CD14-positive monocyte (primary cell): ENCODE measurements around the gene PNKD. TPM values are rescaled to one million over a fixed set of nuclear protein-coding genes. Genes with fewer than 3 reads are reported as not detected.

ENCODE experiments used
- DNase-seq, 3 donors: peaks; one replicate each; pipeline ENCODE4 v3.0.0-alpha.2; 2011 to 2022
- H2AFZ ChIP-seq: 2 replicates; pipeline ENCODE4 v1.6.0; 2012; ENCODE audit warnings: mild to moderate bottlenecking, low read depth, low read length, inconsistent platforms; ENCODE audit not compliant: insufficient read depth, poor library complexity, severe bottlenecking
- H3K27ac ChIP-seq, 2 donors: 1 replicate in 1 of 2; 2 replicates in 1 of 2; pipeline ENCODE4 v1.5.1; 2012 to 2013; ENCODE audit warnings: low read length in 2 of 2, control low read depth in 1 of 2, inconsistent platforms in 1 of 2, low read depth in 1 of 2, mild to moderate bottlenecking in 1 of 2
- H3K27me3 ChIP-seq, 2 donors: one replicate each; pipeline versions ENCODE4 v1.6.0 to v1.6.1; 2011 to 2013; ENCODE audit warnings: low read length in 2 of 2; ENCODE audit not compliant: control insufficient read depth in 2 of 2, insufficient read depth in 2 of 2
- H3K36me3 ChIP-seq, 2 donors: replicated peaks in 1 of 2; 1 replicate in 1 of 2; 2 replicates in 1 of 2; pipeline versions ENCODE4 v1.5.1 to v1.6.1; 2012 to 2013; ENCODE audit warnings: low read length in 2 of 2, control low read depth in 1 of 2, inconsistent platforms in 1 of 2, mild to moderate bottlenecking in 1 of 2; ENCODE audit not compliant: insufficient read depth in 2 of 2, control insufficient read depth in 1 of 2
- H3K4me1 ChIP-seq, 2 donors: 1 replicate in 1 of 2; 2 replicates in 1 of 2; pipeline versions ENCODE4 v1.5.1 to v1.6.1; 2012 to 2013; ENCODE audit warnings: low read length in 2 of 2, control low read depth in 1 of 2, inconsistent platforms in 1 of 2, mild to moderate bottlenecking in 1 of 2, moderate library complexity in 1 of 2; ENCODE audit not compliant: insufficient read depth in 2 of 2, control insufficient read depth in 1 of 2
- H3K4me2 ChIP-seq: replicated peaks from 2 replicates; pipeline ENCODE3; 2012; ENCODE audit warnings: low read length, moderate library complexity, mild to moderate bottlenecking; ENCODE audit not compliant: poor library complexity, severe bottlenecking; ENCODE audit errors: extremely low read depth
- H3K4me3 ChIP-seq, 3 experiments: fragments of 200-600 bp in 1 of 3; sonication (generic) in 1 of 3; replicated peaks in 1 of 3; 1 replicate in 2 of 3; 2 replicates in 1 of 3; pipeline ENCODE4 v1.5.1; 2011 to 2013; ENCODE audit warnings: low read length in 3 of 3, mild to moderate bottlenecking in 3 of 3, control low read depth in 2 of 3, low read depth in 2 of 3, inconsistent platforms in 1 of 3, moderate library complexity in 1 of 3
- H3K79me2 ChIP-seq: 2 replicates; pipeline ENCODE4 v1.6.0; 2012; ENCODE audit warnings: mild to moderate bottlenecking, control low read depth, inconsistent platforms, low read length, moderate library complexity; ENCODE audit not compliant: insufficient read depth
- H3K9ac ChIP-seq: 2 replicates; pipeline ENCODE4 v1.6.0; 2017; ENCODE audit warnings: low read length, mild to moderate bottlenecking; ENCODE audit not compliant: insufficient read depth, poor library complexity, severe bottlenecking
- H3K9me3 ChIP-seq, 2 donors: replicated peaks in 1 of 2; 1 replicate in 1 of 2; 2 replicates in 1 of 2; pipeline versions ENCODE4 v1.5.1 to v1.6.1; 2012 to 2013; ENCODE audit warnings: low read length in 2 of 2, control low read depth in 1 of 2; ENCODE audit not compliant: control insufficient read depth in 1 of 2, insufficient read depth in 1 of 2
- H4K20me1 ChIP-seq: 2 replicates; pipeline ENCODE4 v1.6.0; 2012; ENCODE audit warnings: mild to moderate bottlenecking, low read length, control low read depth, moderate library complexity; ENCODE audit not compliant: insufficient read depth
- H3K27ac Mint-ChIP-seq, 7 donors: one replicate each; pipeline ENCODE4 v1.8.0; 2020; ENCODE audit warnings: mild to moderate bottlenecking in 7 of 7, mixed read lengths in 7 of 7, moderate library complexity in 6 of 7, inconsistent platforms in 2 of 7
- H3K27me3 Mint-ChIP-seq, 3 donors: one replicate each; pipeline ENCODE4 v1.8.0; 2021 to 2022; ENCODE audit warnings: low read depth in 3 of 3, mild to moderate bottlenecking in 3 of 3, mixed read lengths in 3 of 3, moderate library complexity in 3 of 3, inconsistent platforms in 1 of 3
- H3K36me3 Mint-ChIP-seq, 2 donors: one replicate each; pipeline ENCODE4 v1.8.0; 2020; ENCODE audit warnings: mixed read lengths in 2 of 2, inconsistent platforms in 1 of 2, mild to moderate bottlenecking in 1 of 2
- H3K4me1 Mint-ChIP-seq: one replicate; pipeline ENCODE4 v1.8.0; 2020; ENCODE audit warnings: mild to moderate bottlenecking, mixed read lengths
- H3K4me3 Mint-ChIP-seq, 2 donors: one replicate each; pipeline ENCODE4 v1.8.0; 2020; ENCODE audit warnings: mild to moderate bottlenecking in 2 of 2, mixed read lengths in 2 of 2, moderate library complexity in 1 of 2
- H3K9me3 Mint-ChIP-seq, 7 donors: one replicate each; pipeline ENCODE4 v1.8.0; 2020 to 2022; ENCODE audit warnings: mixed read lengths in 7 of 7, mild to moderate bottlenecking in 6 of 7, moderate library complexity in 6 of 7, inconsistent platforms in 2 of 7
- CTCF ChIP-seq: fragments of 200-600 bp; IDR thresholded peaks from one replicate; pipeline ENCODE4 v1.8.0; 2022; ENCODE audit warnings: antibody characterized with exemption, mild to moderate bottlenecking
- WGBS: methylation state at CpG from one replicate; pipeline ENCODE4 v1.1.5; 2013; ENCODE audit warnings: missing lambda C conversion rate; ENCODE audit not compliant: insufficient coverage; 5-methylcytosine and 5-hydroxymethylcytosine counted together
- intact Hi-C, 2 donors: fragments of 100-400 bp; cut with micrococcal nuclease; formaldehyde crosslinking; loops; one replicate each; pipeline versions ENCODE4 v1.15.0 to v1.15.1; 2023
- polyA plus RNA-seq, 3 donors: library from polyadenylated mRNA; depleted of rRNA in 1 of 3; unstranded in 2 of 3; stranded (reverse) in 1 of 3; fragments of 300-500 nt in 2 of 3; fragments of >200 nt in 1 of 3; fragmentation: Illumina TruSeq in 2 of 3; gene quantifications; 1 replicate in 2 of 3; 2 replicates in 1 of 3; pipeline ENCODE4 v1.2.3, GENCODE V29; 2012 to 2021

PNKD gene
- polyA plus RNA-seq, 3 donors: 79.8 to 92.0 (median 88.2) TPM

GRCh38 chr2:218300141-218300540 lies 29.8 kb downstream of the PNKD start:
- H3K27ac Mint-ChIP-seq: peak overlapping the region in 1 of 7 donors; percentile 19
- intact Hi-C loops: loop anchor here (2.0 kb wide), 2 partner anchors 57 to 59 kb away; partner anchors contain the start of gene CATIP (in 1 of the 2)
- H3K4me2 ChIP-seq: no peak overlapping the region
- H3K79me2 ChIP-seq: no peaks in the 10 kb centered on the region
- no peaks in the 10 kb centered on the region for H3K9me3 ChIP-seq
- no peak overlapping the region for H2AFZ ChIP-seq
- no peak overlapping the region for H3K9ac ChIP-seq
- H3K4me3 ChIP-seq: no peak overlapping the region
- no peaks in the 10 kb centered on the region for H3K36me3 Mint-ChIP-seq
- no peak for DNase-seq
- H3K27me3 Mint-ChIP-seq: peaks cover 0 to 4% (median 2%) of the 10 kb centered on the region in 3 donors
- H3K27me3 ChIP-seq: no peaks in the 10 kb centered on the region
- TF ChIP-seq CTCF: no peak
- H3K4me1 ChIP-seq: peaks cover 2 to 8% of the 10 kb centered on the region in 2 donors
- no peaks in the 10 kb centered on the region for H3K9me3 Mint-ChIP-seq
- no peaks in the 10 kb centered on the region for H3K36me3 ChIP-seq
- no peak overlapping the region for H3K4me3 Mint-ChIP-seq
- WGBS: 94% methylated on average over 2 of the region's 4 CpGs
- no peak overlapping the region for H3K27ac ChIP-seq
- H3K4me1 Mint-ChIP-seq: peaks cover 10% of the 10 kb centered on the region
- no peaks in the 10 kb centered on the region for H4K20me1 ChIP-seq

GRCh38 chr2:218301176-218301819 lies 31.0 kb downstream of the PNKD start:
- Histone ChIP-seq H3K27ac (no peak overlapping the region), H3K4me1 (peaks cover 2 to 8% of the 10 kb centered on the region in 2 donors), H3K4me3 (no peak overlapping the region), H3K4me2 (no peak overlapping the region), H3K9me3 (no peaks in the 10 kb centered on the region), H2AFZ (no peak overlapping the region), H3K79me2 (no peaks in the 10 kb centered on the region), H3K36me3 (no peaks in the 10 kb centered on the region), H3K27me3 (no peaks in the 10 kb centered on the region), H4K20me1 (no peaks in the 10 kb centered on the region), H3K9ac (no peak overlapping the region)
- TF ChIP-seq CTCF: peak; percentile 92
- H3K27ac Mint-ChIP-seq: peak overlapping the region in 5 of 7 donors; percentile 42 to 82 (median 66)
- peaks cover 0 to 4% (median 0%) of the 10 kb centered on the region in 3 donors for H3K27me3 Mint-ChIP-seq
- DNase-seq: peak; percentile 79 to 93 (median 84)
- intact Hi-C loops: loop anchor here (2.0 kb wide), 2 partner anchors 56 to 58 kb away; partner anchors contain the start of gene CATIP (in 1 of the 2)
- H3K9me3 Mint-ChIP-seq: no peaks in the 10 kb centered on the region
- no peaks in the 10 kb centered on the region for H3K36me3 Mint-ChIP-seq
- H3K4me3 Mint-ChIP-seq: no peak overlapping the region
- peaks cover 13% of the 10 kb centered on the region for H3K4me1 Mint-ChIP-seq
- 0% methylated on average over 5 of the region's 9 CpGs for WGBS
